Myocyte (in vitro differentiated cells): Measurements from ENCODE around the gene GPR32. TPM values are rescaled to one million over a fixed set of nuclear protein-coding genes. Genes with fewer than 3 reads are reported as not detected.
"Not testable (repeated sequence)": the region's sequence is repeated elsewhere in the genome, so short reads cannot be mapped to it uniquely, and the experiment has no call there.

Experiments
- DNase-seq: peaks from one replicate; pipeline ENCODE4 v3.0.0-alpha.2; 2012; ENCODE audit warnings: low read depth
- total RNA-seq: library from RNA; depleted of rRNA; stranded (reverse); fragments of >200 nt; gene quantifications from 2 replicates; pipeline ENCODE4 v1.2.3, GENCODE V29; 2014

Gene GPR32
- total RNA-seq, 1 donor from 2014 or later = not detected

DNA sequence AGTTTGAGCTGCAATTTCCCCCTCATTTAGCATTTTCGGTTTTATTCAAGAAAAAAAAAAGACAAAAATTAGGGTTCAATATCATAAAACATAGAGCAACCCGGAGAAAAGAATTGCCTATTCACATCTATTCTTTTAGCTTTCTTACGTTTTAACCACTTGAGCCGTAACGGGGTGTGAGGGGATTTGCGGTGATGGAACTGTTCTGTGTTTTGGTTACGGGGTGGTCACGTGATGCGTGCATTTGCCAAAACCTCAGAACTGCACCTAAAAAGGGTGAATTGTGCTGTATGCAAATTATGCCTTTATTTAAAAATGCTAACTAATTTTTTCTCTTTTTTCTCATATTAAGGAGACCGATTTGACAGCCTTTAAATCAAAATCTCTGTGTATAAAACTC, 25.0 kb upstream of the GPR32 start:
- DNase-seq = no peak

DNA sequence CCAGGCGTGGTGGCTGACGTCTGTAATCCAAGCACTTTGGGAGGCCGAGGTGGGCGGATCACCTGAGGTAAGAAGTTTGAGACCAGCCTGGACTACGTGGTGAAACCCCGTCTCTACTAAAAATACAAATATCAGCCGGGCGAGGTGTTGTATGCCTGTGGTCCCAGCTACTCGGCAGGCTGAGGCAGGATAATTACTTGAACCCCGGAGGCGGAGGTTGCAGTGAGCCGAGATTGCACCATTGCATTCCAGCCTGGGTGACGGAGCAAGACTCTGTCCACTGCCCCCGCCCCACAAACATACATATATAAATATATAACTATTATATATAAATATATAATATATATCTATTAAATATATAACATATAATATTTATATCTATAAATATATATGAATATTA, 23.1 kb upstream of the GPR32 start:
- DNase-seq = not testable (repeated sequence)

DNA sequence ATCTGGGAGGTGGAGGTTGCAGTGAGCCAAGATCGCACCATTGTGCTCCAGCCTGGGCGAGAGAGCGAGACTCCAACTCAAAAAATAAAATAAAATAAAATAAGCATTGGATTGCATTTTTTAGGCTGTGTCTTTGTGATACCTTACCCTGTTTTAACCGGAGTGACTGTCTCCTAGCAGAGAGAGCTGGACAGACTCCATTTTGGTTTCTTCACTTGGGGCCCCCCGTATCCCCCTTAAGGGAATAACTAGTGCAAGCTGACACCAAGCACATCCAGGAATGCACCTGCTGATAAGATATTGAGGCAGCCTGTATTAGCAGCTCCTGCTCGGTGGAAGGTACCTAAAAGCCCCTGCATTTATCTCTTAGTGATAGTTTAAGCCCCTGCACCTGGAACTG, 20.8 kb upstream of the GPR32 start:
- no peak for DNase-seq

DNA sequence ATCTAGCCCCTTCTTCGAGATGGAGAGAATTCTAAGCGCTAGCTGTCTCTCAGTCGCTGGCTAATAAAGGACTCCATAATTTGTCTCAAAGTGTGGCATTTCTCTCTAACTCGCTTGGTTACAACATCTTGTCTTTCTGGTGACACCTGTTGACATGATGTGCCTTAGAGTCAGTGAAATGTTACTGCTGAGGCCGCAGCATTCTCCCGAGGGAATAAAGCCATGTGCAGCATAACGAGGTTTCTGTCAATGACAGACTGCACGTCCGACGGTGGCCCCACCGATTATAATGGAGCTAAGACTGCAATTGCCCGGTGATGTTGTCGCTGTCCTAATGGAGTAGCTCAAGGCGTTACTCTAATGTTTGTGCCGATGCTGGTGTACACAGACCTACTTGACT, 20.3 kb upstream of the GPR32 start:
- peak; percentile 6 for DNase-seq

DNA sequence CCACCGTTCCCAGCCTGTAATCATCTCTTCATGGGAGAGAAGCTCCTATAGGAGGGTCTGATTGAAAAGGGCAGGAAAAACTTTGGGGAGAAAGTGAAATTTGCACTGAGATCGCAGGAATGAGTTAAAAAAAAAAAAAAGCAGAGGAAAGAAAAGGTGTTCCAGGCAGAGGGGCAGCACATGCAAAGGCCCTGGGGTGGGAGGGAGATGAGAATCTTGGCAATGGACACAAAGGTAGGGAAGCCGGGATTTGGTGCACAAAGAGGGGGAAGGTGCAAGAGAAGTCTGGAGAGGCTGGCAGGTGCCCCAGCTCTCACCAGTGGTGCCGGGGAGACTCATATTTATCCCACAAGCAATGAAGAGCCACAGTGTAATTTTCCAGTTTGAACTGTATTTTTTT, 16.4 kb upstream of the GPR32 start:
- DNase-seq = no peak

DNA sequence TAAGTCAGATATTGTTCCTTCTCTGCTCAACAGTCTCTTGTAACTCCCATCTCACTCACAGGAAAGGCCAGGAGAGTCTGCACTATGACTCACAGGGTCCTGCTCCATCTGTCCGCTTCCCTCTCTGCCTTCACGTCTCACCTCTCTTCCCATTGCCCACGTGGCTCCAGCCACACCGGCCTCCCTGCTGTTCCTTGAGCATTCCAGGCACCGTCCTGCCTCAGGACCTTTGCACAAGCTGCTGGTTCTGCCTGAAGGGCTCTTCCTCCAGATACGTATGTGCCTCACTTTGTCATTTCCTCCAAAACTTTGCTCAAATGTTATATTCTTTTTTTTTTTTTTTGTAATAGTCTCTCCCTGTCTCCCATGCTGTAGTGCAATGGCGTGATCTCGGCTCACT, 14.0 kb upstream of the GPR32 start:
- not testable (repeated sequence) for DNase-seq

DNA sequence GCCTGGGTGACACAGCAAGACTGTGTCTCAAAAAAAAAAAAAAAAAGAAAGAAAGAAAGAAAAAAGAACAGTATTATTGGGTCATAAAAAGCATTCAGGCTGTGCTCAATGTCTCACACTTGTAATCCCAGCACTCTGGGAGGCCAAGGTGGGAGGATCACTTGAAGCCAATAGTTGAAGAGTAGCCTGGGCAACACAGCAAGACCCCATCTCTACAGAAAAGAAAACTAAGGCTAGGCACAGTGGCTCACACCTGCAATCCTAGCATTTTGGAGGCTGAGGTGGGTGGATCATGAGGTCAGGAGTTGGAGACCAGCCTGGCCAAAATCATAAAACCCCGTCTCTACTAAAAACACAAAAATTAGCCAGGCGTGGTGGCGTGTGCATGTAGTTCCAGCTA, 12.6 kb upstream of the GPR32 start:
- not testable (repeated sequence) for DNase-seq

DNA sequence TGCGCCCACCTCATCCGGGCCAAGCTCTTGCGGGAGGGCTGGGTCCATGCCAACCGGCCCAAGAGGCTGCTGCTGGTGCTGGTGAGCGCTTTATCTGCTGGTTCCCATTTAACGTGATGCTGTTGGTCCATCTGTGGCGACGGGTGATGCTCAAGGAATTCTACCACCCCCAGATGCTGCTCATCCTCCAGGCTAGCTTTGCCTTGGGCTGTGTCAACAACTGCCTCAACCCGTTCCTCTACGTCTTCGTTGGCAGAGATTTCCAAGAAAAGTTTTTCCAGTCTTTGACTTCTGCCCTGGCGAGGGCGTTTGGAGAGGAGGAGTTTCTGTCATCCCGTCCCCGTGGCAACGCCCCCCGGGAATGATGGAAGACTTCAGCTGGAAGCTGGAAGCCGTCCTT, 11.2 kb upstream of the GPR32 start:
- not testable (repeated sequence) for DNase-seq

DNA sequence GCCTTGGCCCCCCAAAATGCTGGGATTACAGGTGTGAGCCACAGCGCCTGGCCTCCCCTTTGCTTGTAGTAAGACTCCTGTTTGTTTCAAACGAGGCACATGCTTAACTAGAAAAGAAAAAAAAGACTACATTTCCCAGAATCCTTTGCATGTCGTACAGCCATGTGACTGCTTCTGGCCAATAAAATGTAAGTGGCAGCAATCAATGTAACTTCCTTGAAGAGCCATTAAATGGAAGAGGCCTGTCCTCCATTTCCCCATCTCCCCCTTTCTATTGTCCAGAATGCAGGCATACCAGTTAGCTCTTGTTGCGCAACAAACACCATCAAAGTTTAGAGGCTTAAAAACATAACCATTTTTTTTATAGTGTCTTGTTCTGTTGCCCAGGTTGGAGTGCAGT, 10.4 kb upstream of the GPR32 start:
- no peak for DNase-seq

DNA sequence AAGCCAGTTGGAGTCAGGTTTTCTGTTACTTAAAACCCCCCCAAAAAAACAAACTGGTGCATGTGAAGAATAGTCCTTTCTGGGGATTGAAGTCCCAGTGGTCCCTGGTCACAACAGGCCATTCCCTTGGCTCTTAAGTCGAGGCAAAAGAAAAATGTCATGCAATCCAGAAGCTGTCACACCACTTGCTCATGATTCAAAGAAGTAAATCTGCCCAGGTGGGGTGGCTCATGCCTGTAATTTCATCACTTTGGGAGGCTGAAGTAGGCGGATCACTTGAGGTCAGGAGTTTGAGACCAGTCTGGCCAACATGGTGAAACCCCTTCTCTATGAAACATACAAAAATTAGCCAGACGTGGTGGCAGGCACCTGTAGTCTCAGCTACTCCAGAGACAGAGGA, 8.8 kb upstream of the GPR32 start:
- not testable (repeated sequence) for DNase-seq

DNA sequence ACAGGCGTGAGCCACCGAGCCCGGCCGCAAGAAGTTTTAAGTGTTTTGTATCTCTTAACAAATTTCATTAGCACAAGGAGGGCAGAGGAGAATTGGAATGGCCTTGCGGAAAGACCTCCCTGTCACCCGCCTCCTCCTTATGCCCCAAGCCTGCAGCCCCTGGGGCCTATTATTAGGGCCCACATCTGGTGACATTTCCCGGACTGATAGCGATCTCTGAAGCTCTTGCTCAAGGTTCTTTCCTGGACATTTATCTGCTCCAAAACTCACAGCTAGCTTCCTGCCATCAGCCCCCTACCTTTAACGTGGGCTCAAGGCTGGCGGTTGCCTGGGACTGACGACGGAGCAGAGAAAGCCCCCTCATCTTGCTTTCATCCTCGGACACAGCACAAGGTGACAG, 6.7 kb upstream of the GPR32 start:
- DNase-seq = not testable (repeated sequence)

DNA sequence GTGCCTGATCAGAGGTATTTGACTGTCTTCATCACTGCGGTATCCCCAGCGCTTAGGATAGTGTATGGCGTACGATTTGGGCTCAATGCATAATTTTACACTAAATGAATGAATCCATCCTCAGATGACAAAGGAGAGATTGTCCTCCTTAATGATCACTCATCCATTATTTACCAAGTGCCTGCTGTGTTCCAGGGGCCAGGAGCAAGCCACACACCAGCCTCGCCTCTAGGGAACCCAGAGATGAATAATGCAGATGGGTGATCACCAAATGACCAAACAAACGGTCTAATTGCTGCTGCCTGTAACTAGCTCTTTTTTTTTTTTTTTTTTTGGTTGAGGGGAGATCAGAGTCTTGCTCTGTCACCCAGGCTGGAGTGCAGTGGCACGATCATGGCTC, 5.9 kb upstream of the GPR32 start:
- no peak for DNase-seq

DNA sequence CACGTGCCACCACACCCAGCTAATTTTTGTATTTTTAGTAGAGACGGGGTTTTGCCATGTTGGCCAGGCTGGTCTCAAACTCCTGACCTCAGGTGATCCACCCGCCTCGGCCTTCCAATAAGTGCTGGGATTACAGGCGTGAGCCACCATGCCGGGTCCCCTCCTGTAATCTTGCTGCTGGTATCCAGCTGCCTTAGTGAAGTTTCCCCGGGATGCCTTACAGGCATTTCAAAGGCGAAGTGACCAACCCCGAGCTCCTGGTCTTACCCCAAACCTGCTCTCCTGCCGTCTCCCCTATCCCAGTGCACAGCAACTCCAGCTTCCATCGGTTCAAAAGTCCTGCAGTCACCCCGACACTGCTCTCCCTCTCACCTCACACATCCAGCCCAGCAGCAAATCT, 3.5 kb upstream of the GPR32 start:
- DNase-seq = not testable (repeated sequence)

DNA sequence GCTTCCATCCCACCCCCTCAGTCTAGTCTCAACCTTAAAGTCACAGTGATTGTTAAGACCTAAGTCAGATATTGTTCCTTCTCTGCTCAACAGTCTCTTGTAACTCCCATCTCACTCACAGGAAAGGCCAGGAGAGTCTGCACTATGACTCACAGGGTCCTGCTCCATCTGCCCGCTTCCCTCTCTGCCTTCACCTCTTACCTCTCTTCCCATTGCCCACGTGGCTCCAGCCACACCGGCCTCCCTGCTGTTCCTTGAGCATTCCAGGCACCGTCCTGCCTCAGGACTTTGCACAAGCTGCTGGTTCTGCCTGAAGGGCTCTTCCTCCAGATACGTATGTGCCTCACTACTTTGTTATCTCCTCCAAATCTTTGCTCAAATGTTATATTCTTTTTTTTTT, 3.0 kb upstream of the GPR32 start:
- not testable (repeated sequence) for DNase-seq

DNA sequence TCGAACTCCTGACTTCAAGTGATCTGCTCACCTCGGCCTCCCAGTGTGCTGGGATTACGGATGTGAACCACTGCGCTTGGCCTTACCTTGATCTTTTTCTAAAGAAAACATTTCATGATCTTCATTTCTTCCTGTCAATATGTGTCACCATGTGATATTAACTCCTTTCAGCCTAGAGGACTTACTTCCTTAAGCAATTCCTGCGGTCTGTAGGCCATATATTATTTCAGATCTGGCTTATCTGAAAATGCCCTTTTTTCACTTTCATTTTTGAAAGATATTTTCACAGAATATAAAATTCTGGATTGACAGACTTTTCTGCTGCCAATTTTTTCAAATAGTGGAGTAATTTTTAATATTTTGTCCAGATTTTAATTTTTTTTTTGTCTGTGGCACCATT, 2.0 kb upstream of the GPR32 start:
- DNase-seq = no peak

DNA sequence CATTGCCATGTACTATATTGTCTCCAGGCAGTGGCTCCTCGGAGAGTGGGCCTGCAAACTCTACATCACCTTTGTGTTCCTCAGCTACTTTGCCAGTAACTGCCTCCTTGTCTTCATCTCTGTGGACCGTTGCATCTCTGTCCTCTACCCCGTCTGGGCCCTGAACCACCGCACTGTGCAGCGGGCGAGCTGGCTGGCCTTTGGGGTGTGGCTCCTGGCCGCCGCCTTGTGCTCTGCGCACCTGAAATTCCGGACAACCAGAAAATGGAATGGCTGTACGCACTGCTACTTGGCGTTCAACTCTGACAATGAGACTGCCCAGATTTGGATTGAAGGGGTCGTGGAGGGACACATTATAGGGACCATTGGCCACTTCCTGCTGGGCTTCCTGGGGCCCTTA, 624 bp downstream of the GPR32 start:
- DNase-seq = no peak

DNA sequence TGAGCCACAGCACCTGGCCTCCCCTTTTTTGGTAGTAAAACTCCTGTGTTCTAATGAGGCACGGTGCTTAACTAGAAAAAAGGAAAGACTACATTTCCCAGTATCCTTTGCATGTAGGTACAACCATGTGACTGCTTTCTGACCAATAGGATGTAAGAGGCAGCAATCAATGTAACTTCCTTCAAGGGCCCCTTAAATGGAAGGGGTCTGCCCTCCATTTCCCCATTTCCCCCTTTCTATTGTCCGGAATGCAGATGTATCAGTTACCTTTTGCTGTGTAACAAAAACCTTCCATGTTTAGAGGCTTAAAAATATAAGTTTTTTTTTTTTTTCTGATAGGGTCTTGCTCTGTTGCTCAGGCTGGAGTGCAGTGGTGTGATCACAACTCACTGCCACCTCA, 2.2 kb downstream of the GPR32 start:
- DNase-seq = no peak

DNA sequence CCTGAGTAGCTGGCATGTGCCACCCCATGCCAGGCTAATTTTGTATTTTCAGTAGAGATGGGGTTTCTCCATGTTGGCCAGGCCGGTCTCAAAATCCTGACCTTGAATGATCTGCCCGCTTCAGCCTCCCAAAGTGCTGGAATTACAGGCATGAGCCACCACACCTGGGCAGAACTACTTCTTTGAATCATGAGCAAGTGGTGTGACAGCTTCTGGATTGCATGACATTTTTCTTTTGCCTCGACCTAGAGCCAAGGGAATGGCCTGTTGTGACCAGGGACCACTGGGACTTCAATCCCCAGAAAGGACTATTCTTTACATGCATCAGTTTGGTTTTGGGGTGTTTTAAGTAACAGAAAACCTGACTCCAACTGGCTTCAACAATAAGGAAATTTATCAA, 2.6 kb downstream of the GPR32 start:
- not testable (repeated sequence) for DNase-seq

DNA sequence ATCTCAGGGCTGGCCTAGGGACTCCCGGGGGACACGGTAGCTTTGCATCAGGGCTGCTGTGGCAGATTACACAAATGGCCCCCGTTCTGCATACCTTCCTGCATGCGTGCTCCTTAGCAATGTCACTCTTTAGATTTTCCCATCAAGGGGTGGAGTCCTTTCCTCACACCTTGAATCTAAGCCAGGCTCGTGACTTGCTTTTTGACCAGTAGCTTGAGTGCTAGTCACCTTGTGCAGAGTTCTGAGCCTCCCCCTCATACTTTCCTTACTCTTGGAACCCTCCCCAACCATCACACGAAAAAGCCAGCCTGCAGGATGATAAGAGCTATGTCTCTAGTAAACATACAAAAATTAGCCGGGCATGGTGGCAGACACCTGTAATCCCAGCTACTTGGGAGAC, 3.2 kb downstream of the GPR32 start:
- not testable (repeated sequence) for DNase-seq

DNA sequence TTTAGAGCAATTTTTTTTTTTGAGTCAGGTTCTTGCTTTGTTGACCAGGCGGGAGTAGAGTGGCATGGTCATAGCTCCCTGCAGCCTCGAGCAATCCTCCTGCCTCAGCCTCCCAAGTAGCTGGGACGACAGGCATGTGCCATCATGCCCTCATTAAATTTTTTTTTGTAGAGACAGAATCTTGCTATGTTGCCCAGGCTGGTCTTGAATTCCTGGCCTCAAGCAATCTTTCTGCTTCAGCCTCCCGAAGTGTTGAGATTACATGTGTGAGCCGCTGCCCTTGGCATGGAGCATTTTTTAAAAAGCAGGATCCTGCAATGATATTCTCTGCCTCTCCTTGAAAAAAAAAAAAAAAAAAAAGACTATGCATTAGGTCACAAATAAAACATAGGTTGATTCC, 5.9 kb downstream of the GPR32 start:
- no peak for DNase-seq

DNA sequence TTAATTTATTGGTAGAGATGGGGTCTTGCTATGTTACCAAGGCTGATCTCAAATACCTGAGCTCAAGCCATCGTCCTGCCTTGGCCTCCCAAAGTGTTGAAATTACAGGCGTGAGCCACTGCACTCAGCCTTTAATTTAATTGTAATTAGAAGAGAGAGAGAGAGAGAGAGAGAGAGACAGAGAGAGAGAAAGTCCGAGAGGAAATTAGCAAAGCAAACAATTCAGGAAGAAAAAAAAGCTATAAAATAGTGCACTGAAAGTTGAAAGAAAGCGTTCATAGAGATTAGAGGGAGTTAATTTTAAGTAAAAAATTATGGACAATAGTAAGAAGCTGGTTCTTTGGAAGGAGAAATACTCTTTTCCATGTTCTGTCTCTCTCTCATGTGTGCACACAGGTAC, 7.0 kb downstream of the GPR32 start:
- no peak for DNase-seq

DNA sequence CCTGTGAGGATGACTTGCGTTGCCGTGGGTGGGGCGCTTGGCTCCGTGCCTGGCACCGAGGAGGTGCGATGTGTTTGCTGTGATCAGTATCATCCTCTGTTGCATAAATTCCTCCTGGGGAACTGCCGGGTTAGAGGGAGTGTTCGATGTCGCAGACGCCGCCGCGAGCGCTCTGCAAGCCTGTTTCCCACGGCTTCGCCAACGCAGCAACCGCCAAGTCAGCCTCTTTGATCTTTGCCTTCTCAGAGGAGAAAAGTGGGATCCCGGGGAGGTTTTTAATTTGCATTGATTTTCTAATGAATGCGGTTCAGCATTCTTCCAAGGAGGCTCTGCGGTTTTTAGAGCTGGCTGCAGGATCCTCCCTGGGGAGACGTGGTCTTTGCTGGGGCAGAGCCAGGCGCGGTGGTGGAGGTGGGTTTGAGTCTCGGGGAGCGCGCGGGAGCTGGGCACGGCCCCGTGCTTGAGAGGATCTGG, 7.6 kb downstream of the GPR32 start:
- DNase-seq = peak; percentile 22

DNA sequence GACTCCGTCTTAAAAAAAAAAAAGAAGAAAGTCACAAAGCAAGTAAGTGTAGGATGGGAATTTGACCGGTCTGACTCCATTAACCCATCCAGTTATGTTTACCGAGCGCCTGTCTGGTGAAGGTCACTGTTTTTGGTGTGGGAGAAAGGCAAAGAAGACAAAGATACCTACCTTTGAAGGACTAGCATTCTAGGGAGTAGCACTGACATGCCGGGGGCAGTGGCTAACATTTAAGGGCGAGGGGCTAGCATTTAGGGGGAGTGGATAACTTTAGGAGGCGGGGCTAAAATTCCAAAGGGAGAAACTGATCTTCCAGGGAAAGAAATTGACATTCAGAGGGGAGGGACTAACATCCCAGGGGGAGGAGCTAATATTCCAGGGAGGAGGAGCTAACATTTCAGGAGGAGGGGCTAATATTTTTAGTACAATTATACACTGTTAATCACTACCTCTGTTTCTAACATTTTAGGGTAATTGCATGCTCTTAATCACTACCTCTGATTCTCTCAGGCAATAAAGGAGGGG, 8.7 kb downstream of the GPR32 start:
- no peak for DNase-seq
